GM18520 (cell line): ENCODE results near the gene MT2A.
"Not testable (repeated sequence)": the region's sequence is repeated elsewhere in the genome, so short reads cannot be mapped to it uniquely, and the experiment has no call there.

ENCODE experiments used
- ATAC-seq: cut with Tn5 transposase; IDR thresholded peaks from one replicate; pipeline ENCODE4 v1.9.1; 2021; ENCODE audit not compliant: unreplicated experiment

MT2A gene

GRCh38 chr16:56618138-56618537 is 9.8 kb downstream of the MT2A start:
- ATAC-seq: no peak

GRCh38 chr16:56620339-56620897 is 12.0 kb downstream of the MT2A start:
- no peak for ATAC-seq

GRCh38 chr16:56621665-56622445 is 13.5 kb downstream of the MT2A start:
- not testable (repeated sequence) for ATAC-seq

- ATAC-seq: not testable (repeated sequence)
Observed at GRCh38 chr16:56623184-56623583, 14.8 kb downstream of the MT2A start.

GRCh38 chr16:56623637-56624036 is 15.3 kb downstream of the MT2A start:
- ATAC-seq: no peak

DNA sequence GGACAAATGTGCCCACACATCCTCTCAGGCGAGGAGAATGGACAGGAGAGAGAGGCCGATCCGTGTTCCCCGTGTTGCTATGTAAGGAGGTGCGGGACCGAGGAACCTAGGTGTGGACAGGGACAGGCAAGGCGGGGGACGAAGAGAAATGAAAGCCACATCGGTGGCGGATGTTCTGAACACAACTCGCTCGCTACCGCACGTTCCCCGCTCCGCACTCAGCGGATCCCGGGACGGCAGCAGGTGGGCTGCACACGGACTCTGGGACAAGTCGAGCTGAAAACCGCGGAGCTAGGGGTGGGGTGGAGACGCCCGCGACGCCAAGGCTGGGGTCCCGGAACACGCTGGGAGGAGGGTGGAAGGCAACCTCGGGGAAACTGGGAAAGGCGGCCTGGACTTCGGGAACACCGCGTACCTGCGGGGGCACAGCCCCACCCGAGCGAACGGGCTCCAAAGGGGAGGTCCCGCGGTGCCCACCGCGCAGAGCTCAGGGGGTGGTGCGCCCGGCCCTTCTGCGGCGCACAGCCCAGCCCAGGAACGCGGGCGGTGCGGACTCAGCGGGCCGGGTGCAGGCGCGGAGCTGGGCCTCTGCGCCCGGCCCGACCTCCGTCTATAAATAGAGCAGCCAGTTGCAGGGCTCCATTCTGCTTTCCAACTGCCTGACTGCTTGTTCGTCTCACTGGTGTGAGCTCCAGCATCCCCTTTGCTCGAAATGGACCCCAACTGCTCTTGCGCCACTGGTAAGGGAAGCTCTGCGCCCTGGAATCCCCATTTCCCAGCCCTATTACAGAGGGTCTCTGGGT is 17.0 kb downstream of the MT2A start, which contains the start of gene MT1E:
MT1E (plus strand) TSS at position 642 of the 803 bp plus-strand sequence; CDS start at position 713, 71 bp downstream.
- ATAC-seq: no peak

GRCh38 chr16:56625943-56626654 is 17.7 kb downstream of the MT2A start:
- no peak for ATAC-seq

- no peak for ATAC-seq
Observed at GRCh38 chr16:56626685-56627084, 18.3 kb downstream of the MT2A start.

DNA sequence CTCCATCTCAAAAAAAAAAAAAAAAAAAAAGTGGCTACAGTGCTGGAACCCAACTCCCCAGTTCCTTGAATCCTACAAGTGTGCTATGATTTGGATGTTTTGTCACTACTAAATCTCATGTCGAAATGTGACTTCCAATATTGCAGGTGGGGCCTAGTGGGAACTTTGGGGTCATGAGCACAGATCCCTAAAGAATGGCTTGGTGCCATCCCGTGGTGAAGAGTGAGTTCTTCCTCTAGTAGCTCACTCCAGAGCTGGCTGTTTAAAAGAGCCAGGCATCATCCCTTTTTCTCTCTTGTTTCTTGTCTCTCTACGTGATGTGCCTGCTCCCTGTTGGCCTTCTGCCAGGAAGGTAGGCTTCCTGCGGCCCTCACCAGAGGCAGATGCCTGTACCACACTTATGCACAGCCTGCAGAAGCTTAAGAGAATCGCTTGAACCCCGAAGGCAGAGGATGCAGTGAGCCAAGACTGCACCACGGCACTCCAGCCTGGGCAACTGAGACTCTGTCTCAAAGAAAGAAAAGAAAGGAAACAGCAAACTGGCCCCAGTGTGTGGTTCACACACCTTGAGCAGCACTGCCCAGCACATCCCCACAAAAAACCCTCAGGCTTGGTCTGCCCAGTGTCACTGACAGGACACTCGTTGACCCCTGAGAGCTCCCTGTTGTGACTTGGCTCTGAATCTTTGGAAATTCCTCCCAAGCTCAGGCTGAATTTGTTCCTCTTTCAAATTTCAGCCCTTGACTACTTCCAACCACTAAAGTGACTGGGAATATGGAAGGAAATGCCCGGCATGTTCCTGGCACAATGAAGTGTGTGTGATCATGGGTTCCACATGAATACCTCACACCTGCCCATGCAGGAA is 20.3 kb downstream of the MT2A start:
- ATAC-seq: no peak

DNA sequence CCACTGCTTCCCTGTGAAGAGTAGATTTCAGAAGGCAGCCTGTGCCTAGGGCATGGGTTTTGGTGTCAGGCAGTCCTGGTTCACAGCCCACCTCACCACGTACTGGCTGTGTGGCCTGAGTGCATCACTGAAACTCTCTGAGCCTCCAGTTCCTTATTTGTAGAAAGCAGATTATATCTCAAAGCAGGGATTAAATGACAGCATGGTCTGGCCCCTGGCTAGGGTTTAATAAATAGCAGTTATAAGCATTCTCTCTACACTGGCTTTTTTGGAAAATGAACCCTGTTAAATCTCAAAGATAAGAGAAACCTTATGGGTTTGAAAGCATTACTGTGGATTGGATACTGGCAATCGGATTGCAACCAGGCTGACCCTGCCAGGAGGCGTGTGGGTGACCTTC is 21.1 kb downstream of the MT2A start:
- ATAC-seq: no peak

DNA sequence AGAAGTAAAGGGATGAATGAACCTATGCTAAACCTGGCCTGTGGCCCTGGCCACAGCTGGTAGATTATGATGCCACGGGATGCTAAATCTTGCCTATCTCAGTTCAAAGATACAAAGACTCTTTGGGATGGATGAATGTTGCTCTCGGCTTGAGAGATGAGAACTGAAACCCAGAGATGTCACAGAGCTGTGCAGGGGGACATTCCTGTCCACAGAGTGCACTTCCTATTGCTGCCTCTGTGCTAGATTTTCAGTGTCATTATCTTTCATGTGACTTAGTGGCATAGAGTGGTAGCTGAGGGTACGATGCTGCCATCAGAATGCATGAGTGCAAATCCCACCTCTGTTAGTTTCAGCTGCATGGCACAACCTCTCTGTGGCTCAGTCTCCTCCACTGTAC is 21.8 kb downstream of the MT2A start:
- ATAC-seq: peak; percentile 74

- no peak for ATAC-seq
Observed at GRCh38 chr16:56631197-56631596, 22.8 kb downstream of the MT2A start.

GRCh38 chr16:56631832-56632155 is 23.4 kb downstream of the MT2A start:
- no peak for ATAC-seq

GRCh38 chr16:56632156-56632847 is 23.9 kb downstream of the MT2A start, which contains the start of gene MT1M:
Gene MT1M (plus strand): TSS chr16:56632659. CDS start chr16:56632732, 73 bp downstream.
- ATAC-seq: no peak

GRCh38 chr16:56632848-56633365 is 24.5 kb downstream of the MT2A start:
- ATAC-seq: no peak

DNA sequence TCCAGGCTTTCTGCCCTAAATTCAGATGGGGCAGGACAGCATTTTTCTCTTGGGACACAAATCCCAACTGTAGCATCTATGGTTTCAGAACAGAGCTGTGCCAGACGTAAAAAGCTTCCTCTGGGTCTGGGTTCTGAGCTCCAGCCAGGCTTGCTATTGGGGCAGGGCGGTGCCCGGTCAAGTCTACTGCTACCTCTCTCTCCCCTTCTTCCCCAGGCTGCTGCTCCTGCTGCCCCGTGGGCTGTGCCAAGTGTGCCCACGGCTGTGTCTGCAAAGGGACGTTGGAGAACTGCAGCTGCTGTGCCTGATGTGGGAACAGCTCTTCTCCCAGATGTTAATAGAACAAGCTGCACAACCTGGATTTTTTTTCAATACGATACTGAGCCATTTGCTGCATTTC is 25.2 kb downstream of the MT2A start:
- no peak for ATAC-seq

DNA sequence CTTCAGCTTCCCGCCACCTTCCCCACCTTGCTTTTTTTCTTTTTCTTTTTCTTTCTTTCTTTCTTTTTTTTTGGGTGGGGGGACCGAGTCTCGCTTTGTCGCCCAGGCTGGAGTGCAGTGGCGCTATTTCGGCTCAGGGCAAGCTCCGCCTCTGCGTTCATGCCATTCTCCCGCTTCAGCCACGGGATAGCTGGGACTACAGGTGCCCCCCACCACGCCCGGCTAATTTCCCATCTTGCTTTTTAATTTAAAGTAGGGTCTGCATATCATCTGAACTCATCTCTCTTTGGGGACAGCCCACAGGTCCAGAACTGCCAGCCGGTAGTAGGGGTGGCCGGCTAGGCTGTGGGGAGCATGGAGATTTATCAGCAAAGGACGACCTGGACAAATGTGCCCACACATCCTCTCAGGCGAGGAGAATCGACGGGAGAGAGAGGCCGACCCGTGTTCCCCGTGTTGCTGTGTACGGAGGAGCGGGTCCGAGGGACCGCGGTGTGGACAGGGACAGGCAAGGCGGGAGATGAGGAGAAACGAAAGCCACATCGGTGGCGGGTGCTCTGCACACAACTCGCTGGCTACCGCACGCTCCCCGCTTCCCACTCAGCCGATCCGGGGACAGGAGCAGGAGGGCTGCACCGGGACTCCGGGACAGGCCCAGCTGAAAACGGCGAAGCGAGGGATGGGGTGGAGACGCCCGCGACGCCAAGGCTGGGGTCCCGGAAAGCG is 26.5 kb downstream of the MT2A start:
- ATAC-seq: no peak

GRCh38 chr16:56635441-56635967 is 27.1 kb downstream of the MT2A start:
- no peak for ATAC-seq
